ENCODE results near the gene MYRIP.

The MYRIP gene

DNA sequence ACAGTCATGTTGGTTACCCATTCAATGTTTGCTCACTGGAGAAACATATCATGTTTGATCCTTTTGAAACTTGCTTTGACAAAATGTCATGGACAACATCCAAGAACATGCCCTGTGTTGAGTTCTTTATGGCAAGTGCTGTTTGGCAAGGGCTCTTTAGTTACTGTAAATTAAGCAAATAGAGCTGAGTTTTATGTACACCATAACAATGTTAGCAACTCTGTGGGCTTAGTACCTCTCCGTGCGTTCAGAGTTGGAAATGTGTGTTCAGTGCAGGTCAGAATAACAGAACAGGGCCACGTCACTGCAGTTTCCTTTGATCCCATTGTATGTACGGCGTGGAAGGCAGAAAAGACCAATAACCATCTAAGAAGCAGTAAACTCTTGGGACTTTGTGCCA is 132.5 kb downstream of the MYRIP start:
- H3K4me3 ChIP-seq (replicated peaks; ENCODE audit: low read depth, low read length): no peak overlapping the region
- DNase-seq (ENCODE audit: extremely low read depth, low read depth): no peak
- TF ChIP-seq, protein P1, sequence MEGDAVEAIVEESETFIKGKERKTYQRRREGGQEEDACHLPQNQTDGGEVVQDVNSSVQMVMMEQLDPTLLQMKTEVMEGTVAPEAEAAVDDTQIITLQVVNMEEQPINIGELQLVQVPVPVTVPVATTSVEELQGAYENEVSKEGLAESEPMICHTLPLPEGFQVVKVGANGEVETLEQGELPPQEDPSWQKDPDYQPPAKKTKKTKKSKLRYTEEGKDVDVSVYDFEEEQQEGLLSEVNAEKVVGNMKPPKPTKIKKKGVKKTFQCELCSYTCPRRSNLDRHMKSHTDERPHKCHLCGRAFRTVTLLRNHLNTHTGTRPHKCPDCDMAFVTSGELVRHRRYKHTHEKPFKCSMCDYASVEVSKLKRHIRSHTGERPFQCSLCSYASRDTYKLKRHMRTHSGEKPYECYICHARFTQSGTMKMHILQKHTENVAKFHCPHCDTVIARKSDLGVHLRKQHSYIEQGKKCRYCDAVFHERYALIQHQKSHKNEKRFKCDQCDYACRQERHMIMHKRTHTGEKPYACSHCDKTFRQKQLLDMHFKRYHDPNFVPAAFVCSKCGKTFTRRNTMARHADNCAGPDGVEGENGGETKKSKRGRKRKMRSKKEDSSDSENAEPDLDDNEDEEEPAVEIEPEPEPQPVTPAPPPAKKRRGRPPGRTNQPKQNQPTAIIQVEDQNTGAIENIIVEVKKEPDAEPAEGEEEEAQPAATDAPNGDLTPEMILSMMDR (IDR thresholded peaks at IDR 0.05; ENCODE audit: low read depth, low read length, missing control alignments): no peak

GRCh38 chr3:39960515-39961191 is 151.2 kb downstream of the MYRIP start:
- no peak overlapping the region for H3K4me3 ChIP-seq (replicated peaks; ENCODE audit: low read depth, low read length)
- TF ChIP-seq, protein P1 (IDR thresholded peaks at IDR 0.05; ENCODE audit: low read depth, low read length, missing control alignments): no peak
- no peak for DNase-seq (ENCODE audit: extremely low read depth, low read depth)

DNA sequence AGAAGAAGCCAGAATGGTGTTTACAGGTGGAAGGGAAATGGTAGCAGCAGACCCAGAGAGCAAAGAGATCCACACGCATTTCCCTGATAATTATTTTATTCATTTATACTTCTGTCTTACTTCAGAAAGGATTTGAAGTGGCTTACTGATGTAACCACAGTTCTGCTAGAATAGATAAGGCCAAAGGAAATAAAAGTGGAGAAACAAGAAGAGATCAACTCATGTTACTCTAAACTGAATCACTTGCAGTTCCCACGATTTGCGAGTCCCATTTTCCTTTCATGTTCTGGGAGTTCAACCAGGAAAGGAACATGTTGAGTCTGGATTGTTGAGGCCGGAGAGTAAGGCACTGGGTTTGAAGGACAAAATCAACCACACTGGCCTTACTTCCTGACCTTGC is 151.8 kb downstream of the MYRIP start:
- H3K4me3 ChIP-seq (replicated peaks; ENCODE audit: low read depth, low read length): no peak overlapping the region
- DNase-seq (ENCODE audit: extremely low read depth, low read depth): no peak
- TF ChIP-seq, protein P1 (IDR thresholded peaks at IDR 0.05; ENCODE audit: low read depth, low read length, missing control alignments): no peak

GRCh38 chr3:39962581-39962980 is 153.2 kb downstream of the MYRIP start:
- H3K4me3 ChIP-seq (replicated peaks; ENCODE audit: low read depth, low read length): no peak overlapping the region
- DNase-seq (ENCODE audit: extremely low read depth, low read depth): no peak
- TF ChIP-seq, protein P1 (IDR thresholded peaks at IDR 0.05; ENCODE audit: low read depth, low read length, missing control alignments): no peak

GRCh38 chr3:39965461-39965860 is 156.1 kb downstream of the MYRIP start:
- DNase-seq (ENCODE audit: extremely low read depth, low read depth): no peak
- TF ChIP-seq, protein P1 (IDR thresholded peaks at IDR 0.05; ENCODE audit: low read depth, low read length, missing control alignments): no peak
- H3K4me3 ChIP-seq (replicated peaks; ENCODE audit: low read depth, low read length): no peak overlapping the region

DNA sequence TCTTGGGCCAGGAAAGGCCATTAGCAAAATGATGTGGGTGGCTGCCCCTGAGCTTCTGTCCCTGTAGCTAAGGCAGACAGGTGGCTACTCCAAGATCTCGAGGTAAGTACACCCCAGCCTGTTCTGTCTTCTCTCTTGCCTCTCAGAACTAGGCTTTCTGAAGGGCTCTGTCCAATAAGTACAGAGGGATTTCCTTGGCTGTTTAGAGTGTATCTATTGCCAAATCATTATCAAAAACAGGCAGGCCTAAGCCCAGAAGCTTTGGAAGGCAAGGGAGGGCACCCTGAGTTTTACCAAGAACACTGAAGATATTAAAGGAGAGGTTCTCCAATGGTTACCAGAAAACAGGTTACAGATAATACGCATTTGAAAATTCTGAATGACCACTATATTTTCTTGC is 156.6 kb downstream of the MYRIP start:
- TF ChIP-seq, protein P1 (IDR thresholded peaks at IDR 0.05; ENCODE audit: low read depth, low read length, missing control alignments): no peak
- DNase-seq (ENCODE audit: extremely low read depth, low read depth): no peak
- no peak overlapping the region for H3K4me3 ChIP-seq (replicated peaks; ENCODE audit: low read depth, low read length)

- no peak for DNase-seq (ENCODE audit: extremely low read depth, low read depth)
- no peak overlapping the region for H3K4me3 ChIP-seq (replicated peaks; ENCODE audit: low read depth, low read length)
- TF ChIP-seq, protein P1 (IDR thresholded peaks at IDR 0.05; ENCODE audit: low read depth, low read length, missing control alignments): no peak
These were observed 161.6 kb downstream of the MYRIP start for GRCh38 chr3:39970982-39971381.
